ENCODE results near the gene NPHP3. TPM values are rescaled to one million over a fixed set of nuclear protein-coding genes. Genes with fewer than 3 reads are reported as not detected.

Gene NPHP3
- total and polyA plus RNA-seq, 2 of the 4 experiments (the other 2 are of a cell fraction) = 19.9 to 21.3 TPM

DNA sequence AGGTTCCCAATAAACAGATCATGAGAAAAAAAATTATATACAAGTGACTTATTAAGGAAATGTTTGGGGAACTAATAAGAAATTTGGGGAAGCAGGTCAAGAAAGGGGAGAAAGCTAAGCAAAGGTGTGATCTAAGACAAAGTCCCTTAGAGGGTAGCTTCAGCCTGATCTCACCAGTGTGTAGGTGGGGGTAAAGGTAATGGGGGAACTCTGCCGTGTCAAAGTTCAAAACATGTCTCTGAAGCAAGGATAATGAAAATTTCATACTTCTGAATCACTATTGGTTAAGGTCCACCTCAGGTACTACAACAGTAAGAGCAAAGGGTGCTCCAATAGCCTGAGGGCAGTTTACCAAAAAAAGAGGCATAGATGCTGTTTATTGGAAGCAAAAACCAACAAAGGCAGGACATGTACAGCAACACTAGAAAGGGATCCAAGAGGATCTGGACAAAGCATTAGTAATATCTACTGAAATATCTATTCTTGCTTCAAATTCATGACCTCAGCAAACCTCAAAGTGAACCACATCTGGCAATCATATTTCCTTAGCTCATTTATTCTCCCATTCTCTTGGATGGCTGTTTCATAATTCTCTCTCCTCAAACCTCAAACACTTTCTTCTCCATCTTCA is 69.5 kb downstream of the NPHP3 start:
- H4K20me1 ChIP-seq (ENCODE audit: insufficient read depth, low read length) = no peaks in the 10 kb centered on the region
- 0 out of 2 replicates have a peak, but pooled peaks cover 5% of the 10 kb centered on the region for H3K9me1 ChIP-seq (ENCODE audit: insufficient read depth, low read length)
- no peak overlapping the region for H3K4me3 ChIP-seq (ENCODE audit: insufficient read depth, low read depth, low read length)
- peaks cover 11 to 28% of the 10 kb centered on the region in 2 experiments for H3K79me1 ChIP-seq (ENCODE audit: low read depth in 1 of 2, low read length in 2 of 2)
- H3K9ac ChIP-seq (ENCODE audit: low read depth, low read length) = no peak overlapping the region
- CTCF ChIA-PET = interaction anchor here (0.7 kb wide), 1 partner anchor 13 kb away, joined by 3 read pairs; no protein-coding TSS in a partner anchor
- H3K23ac ChIP-seq (ENCODE audit: low read depth, low read length) = no peak overlapping the region
- H3K18ac ChIP-seq (ENCODE audit: low read depth, low read length) = no peak overlapping the region
- BruUV-seq (replicated peaks) = no TSS peak
- no peaks in the 10 kb centered on the region for H3K27me3 ChIP-seq (ENCODE audit: control insufficient read depth, insufficient read depth, low read length)
- H3K4ac ChIP-seq (ENCODE audit: low read depth, low read length) = no peak overlapping the region
- H2BK20ac ChIP-seq (ENCODE audit: low read depth, low read length) = no peak overlapping the region
- H2BK5ac ChIP-seq (ENCODE audit: low read depth, low read length, poor library complexity, severe bottlenecking) = no peak overlapping the region
- H4K91ac ChIP-seq (ENCODE audit: insufficient read depth, low read depth, low read length) = no peak overlapping the region
- H3K4me2 ChIP-seq (ENCODE audit: low read depth, low read length) = no peak overlapping the region
- H3K36me3 ChIP-seq (ENCODE audit: control insufficient read depth, insufficient read depth, low read length) = peaks cover 2% of the 10 kb centered on the region
- H2AK9ac ChIP-seq (replicated peaks; ENCODE audit: low read depth, low read length, poor library complexity) = no peak overlapping the region
- H2AFZ ChIP-seq (replicated peaks; ENCODE audit: low read length, poor library complexity) = no peak overlapping the region
- POLR2A ChIA-PET (ENCODE audit: unreplicated experiment) = no interaction called here
- H3K56ac ChIP-seq (ENCODE audit: extremely low read depth, insufficient read depth, low read length) = no peak overlapping the region
- H3K27ac ChIP-seq (ENCODE audit: insufficient read depth, low read length) = no peak overlapping the region
- no peak overlapping the region for H4K5ac ChIP-seq (ENCODE audit: low read depth, low read length)
- WGBS, 2 experiments (ENCODE audit: extremely low coverage in 2 of 2, insufficient read length in 1 of 2) = no CpG with 5 or more reads among the region's 1 CpG
- intact Hi-C loops (cut with micrococcal nuclease) (no loop called here), dilution Hi-C loops (cut with HindIII; ENCODE audit: low sequenced_read_pairs, unreplicated experiment) (no loop called here), in situ Hi-C loops (cut with MboI; ENCODE audit: low sequenced_read_pairs) (no loop called here)
- no peak overlapping the region for H2BK15ac ChIP-seq (ENCODE audit: low read depth, low read length)
- H3K14ac ChIP-seq (replicated peaks; ENCODE audit: low read depth, low read length) = no peak overlapping the region
- H2AK5ac ChIP-seq (ENCODE audit: low read depth, low read length) = no peak overlapping the region
- H2BK120ac ChIP-seq (ENCODE audit: low read depth, low read length) = no peak overlapping the region
- no peaks in the 10 kb centered on the region for H3K9me3 ChIP-seq (ENCODE audit: control insufficient read depth, insufficient read depth, low read length)
- peak; percentile 33 for DNase-seq
- H4K8ac ChIP-seq (ENCODE audit: low read depth in 2 of 2, low read length in 2 of 2) = no peak overlapping the region
- ATAC-seq (ENCODE audit: low read depth) = no peak
- H3K4me1 ChIP-seq (ENCODE audit: control insufficient read depth, insufficient read depth, low read length) = peaks cover 3% of the 10 kb centered on the region; the same call in 1 of the 2 replicates
- TF ChIP-seq BHLHE40 (IDR thresholded peaks at IDR 0.05; ENCODE audit: low read depth, low read length) (no peak), CEBPB (IDR thresholded peaks at IDR 0.05; ENCODE audit: low read depth, low read length) (no peak), MXI1 (IDR thresholded peaks at IDR 0.05; ENCODE audit: borderline replicate concordance, low read depth, low read length) (no peak), NFE2L2 (IDR thresholded peaks at IDR 0.05; ENCODE audit: low read depth, low read length) (no peak), POLR2A (IDR thresholded peaks at IDR 0.05; ENCODE audit: low read depth, low read length) (no peak), SMC3 (IDR thresholded peaks at IDR 0.05; ENCODE audit: low read depth, low read length) (no peak), FOS (IDR thresholded peaks at IDR 0.05; ENCODE audit: low read depth, low read length) (no peak), RFX5 (IDR thresholded peaks at IDR 0.05; ENCODE audit: low read depth, low read length) (no peak), CHD1 (IDR thresholded peaks at IDR 0.05; ENCODE audit: low read depth, low read length) (no peak), MAZ (IDR thresholded peaks at IDR 0.05; ENCODE audit: borderline replicate concordance, low read depth, low read length) (no peak)
